HuH-7.5 (cell line): ENCODE measurements around the gene SORBS2.
"Not testable (repeated sequence)": the region's sequence is repeated elsewhere in the genome, so short reads cannot be mapped to it uniquely, and the experiment has no call there.

ENCODE experiments used
- DNase-seq: peaks from one replicate; pipeline ENCODE4 v3.0.0; 2011; ENCODE audit warnings: low spot score

The SORBS2 gene

GRCh38 chr4:185738820-185739219 lies 73.2 kb downstream of the SORBS2 start:
- no peak for DNase-seq

GRCh38 chr4:185738038-185738552 lies 73.9 kb downstream of the SORBS2 start:
- no peak for DNase-seq

GRCh38 chr4:185737489-185738037 lies 74.4 kb downstream of the SORBS2 start:
- no peak for DNase-seq

GRCh38 chr4:185736882-185737281 lies 75.1 kb downstream of the SORBS2 start:
- DNase-seq, result no peak

DNA sequence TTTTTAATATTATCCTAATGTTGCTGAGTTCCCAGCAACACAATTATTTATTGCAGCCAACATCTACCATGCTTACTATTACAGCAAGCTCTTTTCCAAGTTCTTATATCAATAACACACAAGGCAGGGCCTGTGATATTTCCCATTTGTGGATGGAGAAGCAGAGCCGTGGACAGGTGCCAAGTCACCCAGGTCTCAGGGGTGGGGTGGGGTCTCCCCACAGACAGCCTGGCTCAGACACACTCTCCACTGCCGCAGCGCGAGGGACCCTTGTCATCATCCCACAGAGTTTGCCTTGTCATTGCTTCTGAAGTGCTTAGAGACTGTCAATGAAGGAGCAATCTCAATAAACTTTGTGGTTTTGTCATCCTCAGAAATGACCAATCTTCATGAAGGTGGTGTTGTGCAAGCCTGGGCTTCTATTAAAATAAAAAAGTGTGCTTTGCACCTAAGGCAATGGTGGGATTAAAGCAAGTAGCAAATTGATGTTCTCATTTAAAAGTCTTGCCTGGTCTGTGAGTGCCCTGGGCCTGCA lies 76.1 kb downstream of the SORBS2 start:
- DNase-seq, result no peak

- DNase-seq, result no peak
These were observed 77.1 kb downstream of the SORBS2 start for GRCh38 chr4:185734930-185735329.

DNA sequence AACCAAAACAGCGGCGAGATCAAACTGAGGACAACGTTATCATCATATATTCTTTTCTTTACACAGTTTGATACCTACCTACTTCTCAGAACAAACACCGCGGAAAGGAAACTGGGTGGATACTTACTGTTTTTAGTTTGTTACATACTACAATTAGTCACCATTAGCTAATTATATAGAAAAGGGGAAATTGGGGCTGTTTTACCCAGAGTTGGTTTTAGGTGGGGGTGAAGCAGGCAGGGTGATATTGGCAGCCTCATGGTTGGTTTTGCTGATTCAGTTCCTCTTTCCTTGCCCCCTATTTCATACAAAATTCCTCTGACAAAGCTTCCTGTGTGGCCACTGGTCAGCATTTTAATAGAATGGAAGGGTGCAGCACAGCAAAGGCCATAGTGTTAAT lies 77.8 kb downstream of the SORBS2 start:
- DNase-seq, result no peak

DNA sequence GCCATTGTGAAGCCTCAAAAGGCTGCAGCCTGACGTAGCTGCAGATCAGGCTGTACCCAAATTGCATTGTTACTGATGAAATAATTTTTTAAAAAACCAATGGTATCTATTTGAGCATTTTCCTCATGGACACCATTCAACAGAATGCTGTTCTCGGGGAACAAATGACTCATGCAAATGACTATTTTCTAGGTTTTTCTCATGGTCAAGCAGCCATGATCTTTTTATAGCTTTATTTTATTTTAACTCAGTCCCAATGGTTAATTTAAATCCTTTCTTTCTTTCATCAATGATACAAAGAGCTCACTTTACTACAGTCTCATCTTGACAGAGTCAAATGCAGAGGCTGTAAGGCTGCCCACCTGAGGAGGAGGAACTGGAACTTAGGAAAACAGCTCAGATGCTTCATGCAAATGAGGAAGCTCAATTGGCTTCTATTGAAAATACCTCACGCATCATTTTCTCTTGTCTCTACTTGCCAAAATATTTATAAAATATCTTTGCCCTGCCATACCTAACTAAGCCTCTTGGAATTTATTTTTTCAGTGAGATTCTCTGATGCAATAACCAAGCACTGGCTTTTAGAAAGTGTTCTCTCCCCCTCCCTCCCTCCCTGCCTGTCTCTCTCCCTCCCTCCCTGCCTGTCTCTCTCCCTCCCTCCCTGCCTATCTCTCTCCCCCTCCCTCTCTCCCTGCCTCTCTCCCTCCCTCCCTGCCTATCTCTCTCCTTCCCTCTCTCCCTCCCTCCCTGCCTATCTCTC lies 81.0 kb downstream of the SORBS2 start:
- no peak for DNase-seq

DNA sequence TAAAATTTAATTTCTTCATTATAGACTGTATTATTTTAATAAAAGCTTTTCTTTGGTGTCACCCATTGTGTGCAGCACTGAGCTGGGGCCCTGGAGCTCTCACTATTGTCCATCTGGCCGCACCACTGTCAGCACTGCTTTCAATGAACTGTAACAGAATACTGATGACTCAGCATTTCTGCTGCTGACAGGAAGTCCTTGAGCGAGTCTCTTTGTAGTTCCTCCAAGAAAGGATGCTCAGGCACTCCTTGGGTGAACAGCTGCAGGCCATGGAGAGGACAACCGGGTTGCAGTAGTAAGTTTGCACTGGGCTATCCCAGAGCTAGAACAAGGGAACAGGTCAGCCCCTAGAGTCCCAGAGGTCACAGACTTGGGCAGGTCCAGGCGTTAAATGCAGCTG lies 81.6 kb downstream of the SORBS2 start:
- DNase-seq, result no peak

GRCh38 chr4:185729391-185729804 lies 82.6 kb downstream of the SORBS2 start:
- no peak for DNase-seq

DNA sequence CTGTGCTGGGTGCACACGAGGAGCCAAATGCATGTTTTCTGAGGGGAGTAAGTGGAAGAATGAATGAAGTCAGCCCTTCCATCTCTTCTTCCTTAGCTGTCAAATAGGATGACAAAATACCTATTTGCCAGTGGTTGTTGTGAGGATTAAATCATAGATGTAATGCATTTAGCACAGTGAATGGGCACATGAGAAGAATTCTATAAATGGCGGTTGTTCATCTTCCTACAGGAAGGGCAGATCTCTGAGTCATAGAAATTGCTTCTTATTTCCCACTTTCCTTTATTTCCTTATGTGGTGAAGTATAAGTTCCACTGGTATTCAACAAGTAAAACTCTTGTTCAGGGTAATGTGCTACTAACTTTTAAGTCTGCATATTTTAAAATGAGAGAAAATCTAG lies 83.1 kb downstream of the SORBS2 start:
- no peak for DNase-seq

DNA sequence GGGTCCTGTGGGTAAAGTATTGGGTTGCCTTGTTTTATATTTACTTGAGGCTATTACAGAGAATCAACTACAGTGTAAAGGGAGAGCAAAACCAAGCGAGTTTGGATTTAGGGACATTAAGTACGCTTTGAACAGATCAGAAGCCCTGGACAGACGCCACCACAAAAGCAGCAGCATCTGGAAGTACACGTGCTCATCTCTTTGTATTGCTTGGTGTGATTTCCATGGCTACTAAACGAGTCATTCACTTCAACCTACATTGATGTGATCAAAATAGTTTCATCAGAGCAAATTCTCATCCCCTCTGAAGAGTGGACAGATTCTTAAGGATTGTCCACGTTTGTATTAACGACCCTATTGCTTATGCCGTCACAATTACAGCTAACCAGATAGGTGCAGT lies 85.1 kb downstream of the SORBS2 start:
- DNase-seq, result no peak

DNA sequence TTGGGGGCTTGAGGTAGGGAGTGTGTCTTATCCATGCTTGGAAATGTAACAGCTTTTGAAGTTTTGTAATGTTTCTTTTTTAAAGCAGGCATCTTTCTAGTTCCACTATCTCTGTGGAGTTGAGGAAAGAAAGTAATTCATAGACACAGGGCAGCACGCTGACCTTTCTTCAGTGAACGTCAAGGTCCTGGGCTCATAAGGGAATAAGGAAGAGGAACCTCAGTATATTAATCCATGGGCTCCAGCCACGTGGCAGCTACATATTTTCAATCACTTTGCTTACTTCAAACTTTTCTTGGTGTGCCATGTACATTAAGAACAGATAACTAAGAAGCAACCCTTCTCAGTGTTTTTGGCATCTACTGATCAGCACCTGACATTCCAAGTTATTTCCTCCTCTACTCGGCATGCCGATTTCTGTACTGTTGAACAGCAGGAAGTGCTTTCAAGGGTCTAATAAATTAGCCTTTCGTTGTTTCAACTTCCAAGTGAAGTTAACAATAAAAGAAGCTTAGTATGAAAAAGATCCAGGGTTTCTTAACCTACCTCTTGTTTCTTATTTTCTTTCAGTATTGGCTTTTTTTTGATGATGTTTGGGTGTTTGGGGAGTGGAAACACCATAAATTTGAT lies 88.2 kb downstream of the SORBS2 start:
- DNase-seq, result no peak

- no peak for DNase-seq
These were observed 90.0 kb downstream of the SORBS2 start for GRCh38 chr4:185722029-185722316.

DNA sequence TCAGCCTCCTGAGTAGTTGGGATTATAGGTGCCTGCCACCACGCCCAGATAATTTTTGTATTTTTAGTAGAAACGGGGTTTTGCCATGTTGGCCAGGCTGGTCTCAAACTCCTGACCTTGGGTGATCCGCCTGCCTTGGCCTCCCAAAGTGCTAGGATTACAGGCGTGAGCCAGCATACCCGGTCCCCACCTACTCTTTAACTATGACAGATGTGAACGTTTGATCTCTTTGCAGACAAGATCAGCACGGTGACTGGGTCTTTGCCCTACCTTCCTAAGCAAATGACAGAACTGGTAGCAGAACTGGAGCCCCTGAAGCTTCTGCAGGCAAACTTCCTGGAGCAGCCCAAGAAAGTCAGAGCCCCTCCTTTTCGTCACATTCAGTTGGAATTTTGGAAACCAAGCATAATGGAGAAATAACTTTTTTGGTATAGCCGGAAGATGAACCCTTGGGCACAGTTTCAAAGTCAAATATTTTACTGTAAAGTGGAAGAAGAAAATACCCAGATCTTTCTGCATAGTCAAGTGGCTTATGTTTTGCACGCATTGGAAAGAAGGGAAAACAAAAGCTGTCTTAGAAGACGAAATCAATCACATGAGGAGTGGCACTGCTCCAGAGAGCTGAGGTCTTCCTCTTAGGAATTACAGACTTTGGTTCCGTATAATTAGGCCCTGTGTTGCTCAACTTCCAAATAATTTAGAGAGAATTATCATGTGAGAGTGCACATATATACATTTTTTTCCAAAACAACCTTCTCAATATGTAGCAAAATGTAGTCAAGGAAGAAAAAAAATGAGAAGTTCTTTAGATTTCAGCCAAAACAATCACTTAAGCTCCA lies 90.6 kb downstream of the SORBS2 start:
- no peak for DNase-seq

DNA sequence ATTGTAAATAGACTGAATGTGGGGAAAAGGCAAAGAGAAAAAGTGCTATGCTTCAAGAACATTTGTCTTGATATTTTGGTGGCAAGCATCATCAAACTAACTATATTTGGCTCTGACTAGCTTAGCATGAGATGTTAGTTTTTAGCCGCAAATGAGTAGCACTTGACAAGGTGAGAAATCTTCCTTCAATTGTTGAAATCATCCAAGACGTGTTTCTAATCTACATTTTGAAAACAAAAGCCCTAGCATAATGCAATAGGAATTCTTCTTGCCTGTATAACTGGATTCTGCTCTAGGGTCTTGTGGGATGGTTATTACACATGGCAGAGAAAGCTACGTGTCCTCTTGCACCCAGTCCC lies 92.5 kb downstream of the SORBS2 start:
- no peak for DNase-seq

DNA sequence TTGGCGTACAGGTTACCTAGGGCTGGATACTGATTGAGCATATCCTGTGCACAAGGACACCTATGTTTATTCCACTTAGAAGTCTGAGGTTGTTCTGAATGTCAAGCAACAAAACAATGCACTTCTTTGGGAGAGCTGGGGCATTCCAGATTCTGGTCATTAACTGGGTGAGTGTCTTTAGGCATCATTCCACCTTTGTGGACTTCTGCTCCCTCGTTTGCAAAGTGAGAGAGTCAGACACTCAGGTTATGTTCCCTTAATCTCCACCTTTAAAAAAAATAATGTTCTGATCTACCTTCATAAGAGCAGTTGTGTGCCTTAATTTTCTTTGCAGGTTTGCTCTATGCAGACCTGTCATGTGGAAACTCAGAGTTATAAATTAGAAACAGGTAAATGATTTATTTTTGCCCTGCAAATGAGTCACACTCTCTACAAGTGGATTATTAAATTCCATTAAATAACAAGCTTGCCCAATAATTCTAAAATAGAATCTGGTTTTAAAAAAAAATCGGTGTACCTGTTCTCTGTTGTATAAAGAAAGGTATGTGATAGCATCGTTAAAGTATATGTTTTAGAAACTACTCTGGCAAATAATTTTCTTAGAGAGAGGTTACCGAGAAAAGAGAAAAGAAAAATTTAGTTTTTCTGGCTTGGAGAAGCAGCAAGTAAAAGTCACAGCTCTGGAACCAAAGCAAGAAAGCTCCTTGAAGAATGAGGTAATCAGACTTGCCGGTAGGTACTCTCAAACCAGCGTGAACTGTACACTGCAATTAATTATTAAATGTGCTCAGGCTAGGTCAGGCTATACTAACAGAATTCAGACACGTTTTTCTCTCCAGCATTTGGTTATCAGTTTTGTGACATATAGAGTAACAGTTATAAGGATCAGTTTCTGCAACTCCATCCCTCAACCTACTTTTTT lies 93.2 kb downstream of the SORBS2 start:
- DNase-seq, result no peak

DNA sequence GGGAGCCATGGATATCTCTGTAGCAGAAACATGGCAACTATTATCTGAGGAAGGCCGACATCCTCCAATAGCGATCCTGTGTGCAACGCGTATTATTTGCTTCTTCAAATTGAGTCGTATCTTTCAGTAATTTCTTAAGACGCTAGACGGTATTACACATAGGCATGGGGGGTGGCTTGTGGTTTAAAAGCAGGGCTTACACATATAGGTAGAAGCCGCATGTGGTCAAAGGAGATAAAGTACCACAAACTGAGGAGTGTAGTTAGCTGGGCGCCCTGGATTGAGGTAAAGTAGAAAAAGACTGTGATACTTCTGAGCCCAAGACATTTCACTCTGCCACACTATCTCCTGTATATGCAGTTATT lies 94.6 kb downstream of the SORBS2 start:
- DNase-seq, result no peak

GRCh38 chr4:185716577-185717376 lies 95.2 kb downstream of the SORBS2 start:
- DNase-seq, result no peak

- DNase-seq, result no peak
These were observed 95.8 kb downstream of the SORBS2 start for GRCh38 chr4:185716141-185716551.

DNA sequence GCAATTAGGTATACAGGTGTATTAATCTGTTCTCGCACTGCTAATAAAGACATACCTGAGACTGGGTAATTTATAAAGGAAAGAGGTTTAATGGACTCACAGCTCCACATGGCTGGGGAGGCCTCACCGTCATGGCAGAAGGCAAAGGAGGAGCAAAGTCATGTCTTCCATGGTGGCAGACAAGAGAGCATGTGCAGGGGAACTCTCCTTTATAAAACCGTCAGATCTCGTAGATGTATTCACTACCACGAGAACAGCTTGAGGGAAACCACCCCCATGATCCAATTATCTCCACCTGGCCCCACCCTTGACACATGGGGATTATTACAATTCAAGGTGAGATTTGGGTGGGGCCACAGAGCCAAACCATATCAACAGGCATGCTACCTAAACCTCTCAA lies 97.5 kb downstream of the SORBS2 start:
- not testable (repeated sequence) for DNase-seq
